ENCODE results near the gene FIGLA. TPM values are rescaled to one million over a fixed set of nuclear protein-coding genes. Genes with fewer than 3 reads are reported as not detected.

The FIGLA gene
- total and polyA plus RNA-seq, 2 experiments from 2014 or later, result not detected

GRCh38 chr2:70732766-70733645 is 57.4 kb downstream of the FIGLA start:
- Histone ChIP-seq H3K79me2 (no peaks in the 10 kb centered on the region), H3K4me3 (no peak overlapping the region), H3K36me3 (replicated peaks; ENCODE audit: insufficient read depth, low read depth) (no peaks in the 10 kb centered on the region), H3K27ac (no peak overlapping the region), H3K9me2 (replicated peaks; ENCODE audit: insufficient read depth) (no peaks in the 10 kb centered on the region), H3K4me2 (no peak overlapping the region), H2AFZ (no peak overlapping the region), H3K9me3 (ENCODE audit: low read depth) (no peaks in the 10 kb centered on the region), H4K20me1 (ENCODE audit: insufficient read depth, poor library complexity, severe bottlenecking) (no peaks in the 10 kb centered on the region), H3K27me3 (peaks cover 26% of the 10 kb centered on the region), H3K4me1 (ENCODE audit: insufficient read depth) (no peaks in the 10 kb centered on the region)
- DNase-seq (ENCODE audit: low spot score), result no peak
- WGBS (ENCODE audit: low lambda C conversion rate, missing lambda C conversion rate), result 46% methylated on average over 6 of the region's 6 CpGs
- TF ChIP-seq CTCF (IDR thresholded peaks at IDR 0.05; ENCODE audit: poor library complexity) (no peak), EZH2 (IDR thresholded peaks at IDR 0.05; ENCODE audit: borderline replicate concordance) (no peak), EZH2phosphoT487 (IDR thresholded peaks at IDR 0.05; ENCODE audit: low read depth, severe bottlenecking, unreplicated experiment) (no peak)

GRCh38 chr2:70730730-70731129 is 59.7 kb downstream of the FIGLA start:
- H3K4me3 ChIP-seq, result no peak overlapping the region
- no peak for DNase-seq (ENCODE audit: low spot score)
- WGBS (ENCODE audit: low lambda C conversion rate, missing lambda C conversion rate), result 66% methylated on average over 2 of the region's 2 CpGs
- no peak overlapping the region for H2AFZ ChIP-seq
- H3K36me3 ChIP-seq (replicated peaks; ENCODE audit: insufficient read depth, low read depth), result no peaks in the 10 kb centered on the region
- H3K4me2 ChIP-seq, result no peak overlapping the region
- H4K20me1 ChIP-seq (ENCODE audit: insufficient read depth, poor library complexity, severe bottlenecking), result no peaks in the 10 kb centered on the region
- peaks cover 26% of the 10 kb centered on the region for H3K27me3 ChIP-seq
- TF ChIP-seq EZH2phosphoT487 (IDR thresholded peaks at IDR 0.05; ENCODE audit: low read depth, severe bottlenecking, unreplicated experiment) (no peak), CTCF (IDR thresholded peaks at IDR 0.05; ENCODE audit: poor library complexity) (no peak), EZH2 (IDR thresholded peaks at IDR 0.05; ENCODE audit: borderline replicate concordance) (no peak)
- no peaks in the 10 kb centered on the region for H3K4me1 ChIP-seq (ENCODE audit: insufficient read depth)
- no peaks in the 10 kb centered on the region for H3K9me2 ChIP-seq (replicated peaks; ENCODE audit: insufficient read depth)
- no peaks in the 10 kb centered on the region for H3K79me2 ChIP-seq
- no peak overlapping the region for H3K27ac ChIP-seq
- no peaks in the 10 kb centered on the region for H3K9me3 ChIP-seq (ENCODE audit: low read depth)

- Histone ChIP-seq H2AFZ (no peak overlapping the region), H4K20me1 (ENCODE audit: insufficient read depth, poor library complexity, severe bottlenecking) (no peaks in the 10 kb centered on the region), H3K4me3 (no peak overlapping the region), H3K9me2 (replicated peaks; ENCODE audit: insufficient read depth) (no peaks in the 10 kb centered on the region), H3K36me3 (replicated peaks; ENCODE audit: insufficient read depth, low read depth) (no peaks in the 10 kb centered on the region), H3K4me1 (ENCODE audit: insufficient read depth) (no peaks in the 10 kb centered on the region), H3K79me2 (no peaks in the 10 kb centered on the region), H3K27me3 (peaks cover 18% of the 10 kb centered on the region), H3K9me3 (ENCODE audit: low read depth) (no peaks in the 10 kb centered on the region), H3K27ac (no peak overlapping the region), H3K4me2 (no peak overlapping the region)
- WGBS (ENCODE audit: low lambda C conversion rate, missing lambda C conversion rate), result 88% methylated on average over 1 of the region's 1 CpG
- TF ChIP-seq CTCF (IDR thresholded peaks at IDR 0.05; ENCODE audit: poor library complexity), result no peak
- TF ChIP-seq EZH2 (IDR thresholded peaks at IDR 0.05; ENCODE audit: borderline replicate concordance), result no peak
- no peak for TF ChIP-seq EZH2phosphoT487 (IDR thresholded peaks at IDR 0.05; ENCODE audit: low read depth, severe bottlenecking, unreplicated experiment)
- DNase-seq (ENCODE audit: low spot score), result no peak
Measured at GRCh38 chr2:70729647-70730046, 60.8 kb downstream of the FIGLA start.
